Measurements from ENCODE around the gene TAOK2. TPM values are rescaled to one million over a fixed set of nuclear protein-coding genes. Genes with fewer than 3 reads are reported as not detected.

TAOK2 gene
- total RNA-seq, 2 donors from 2014 or later = 34.9 to 44.0 TPM

DNA sequence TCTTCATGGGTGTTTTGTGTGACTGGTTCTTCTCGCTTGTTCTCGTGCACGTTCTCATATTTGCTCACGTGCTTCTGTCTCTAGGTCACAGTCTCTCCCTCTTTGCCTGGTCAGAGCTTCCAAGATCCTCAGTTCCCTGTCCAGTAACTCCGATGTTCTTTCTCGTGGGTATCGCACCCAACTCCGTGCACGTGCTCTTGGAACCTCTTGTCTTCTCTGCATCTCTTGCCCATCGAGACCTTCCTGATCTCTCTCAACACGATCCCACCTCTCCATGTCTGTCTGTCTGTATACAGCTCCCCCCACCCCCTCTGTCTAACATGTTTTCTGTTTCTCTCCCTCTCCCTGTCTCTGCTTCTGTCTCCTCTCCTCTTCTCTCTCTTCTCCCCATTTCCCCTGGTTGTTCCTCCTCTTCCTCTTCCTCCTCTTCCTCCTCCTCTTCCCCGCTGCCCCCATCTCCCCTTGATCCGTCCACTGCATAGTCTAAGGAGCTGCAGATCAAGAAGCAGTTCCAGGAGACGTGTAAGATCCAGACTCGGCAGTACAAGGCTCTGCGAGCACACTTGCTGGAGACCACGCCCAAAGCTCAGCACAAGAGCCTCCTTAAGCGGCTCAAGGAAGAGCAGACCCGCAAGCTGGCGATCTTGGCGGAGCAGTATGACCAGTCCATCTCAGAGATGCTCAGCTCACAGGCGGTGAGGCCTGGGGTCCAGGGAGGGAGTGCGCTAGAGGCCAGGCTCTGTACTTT, 15.6 kb downstream of the TAOK2 start:
- no peak overlapping the region for H3K27ac Mint-ChIP-seq
- no peak overlapping the region for H3K4me3 Mint-ChIP-seq
- peaks cover 6% of the 10 kb centered on the region for H3K4me1 Mint-ChIP-seq
- H3K36me3 Mint-ChIP-seq (ENCODE audit: low read depth) = peaks cover 77% of the 10 kb centered on the region
- H3K9me3 Mint-ChIP-seq = no peaks in the 10 kb centered on the region
- H3K27me3 Mint-ChIP-seq = no peaks in the 10 kb centered on the region
- ATAC-seq (replicated peaks) = no peak

GRCh38 chr16:29990034-29990433, 16.4 kb downstream of the TAOK2 start:
- H3K4me3 Mint-ChIP-seq = no peak overlapping the region
- ATAC-seq (replicated peaks) = no peak
- H3K4me1 Mint-ChIP-seq = peaks cover 10% of the 10 kb centered on the region
- H3K27ac Mint-ChIP-seq = no peak overlapping the region
- H3K36me3 Mint-ChIP-seq (ENCODE audit: low read depth) = peaks cover 74% of the 10 kb centered on the region
- H3K9me3 Mint-ChIP-seq = no peaks in the 10 kb centered on the region
- H3K27me3 Mint-ChIP-seq = no peaks in the 10 kb centered on the region

DNA sequence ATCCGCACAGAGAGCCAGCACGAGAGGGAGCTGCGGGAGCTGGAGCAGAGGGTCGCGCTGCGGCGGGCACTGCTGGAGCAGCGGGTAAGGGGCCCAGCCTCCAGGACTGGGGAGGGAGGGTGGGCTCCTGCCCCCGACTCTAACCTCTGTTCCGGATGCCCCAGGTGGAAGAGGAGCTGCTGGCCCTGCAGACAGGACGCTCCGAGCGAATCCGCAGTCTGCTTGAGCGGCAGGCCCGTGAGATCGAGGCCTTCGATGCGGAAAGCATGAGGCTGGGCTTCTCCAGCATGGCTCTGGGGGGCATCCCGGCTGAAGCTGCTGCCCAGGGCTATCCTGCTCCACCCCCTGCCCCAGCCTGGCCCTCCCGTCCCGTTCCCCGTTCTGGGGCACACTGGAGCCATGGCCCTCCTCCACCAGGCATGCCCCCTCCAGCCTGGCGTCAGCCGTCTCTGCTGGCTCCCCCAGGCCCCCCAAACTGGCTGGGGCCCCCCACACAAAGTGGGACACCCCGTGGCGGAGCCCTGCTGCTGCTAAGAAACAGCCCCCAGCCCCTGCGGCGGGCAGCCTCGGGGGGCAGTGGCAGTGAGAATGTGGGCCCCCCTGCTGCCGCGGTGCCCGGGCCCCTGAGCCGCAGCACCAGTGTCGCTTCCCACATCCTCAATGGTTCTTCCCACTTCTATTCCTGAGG, 17.4 kb downstream of the TAOK2 start:
- peaks cover 74% of the 10 kb centered on the region for H3K36me3 Mint-ChIP-seq (ENCODE audit: low read depth)

DNA sequence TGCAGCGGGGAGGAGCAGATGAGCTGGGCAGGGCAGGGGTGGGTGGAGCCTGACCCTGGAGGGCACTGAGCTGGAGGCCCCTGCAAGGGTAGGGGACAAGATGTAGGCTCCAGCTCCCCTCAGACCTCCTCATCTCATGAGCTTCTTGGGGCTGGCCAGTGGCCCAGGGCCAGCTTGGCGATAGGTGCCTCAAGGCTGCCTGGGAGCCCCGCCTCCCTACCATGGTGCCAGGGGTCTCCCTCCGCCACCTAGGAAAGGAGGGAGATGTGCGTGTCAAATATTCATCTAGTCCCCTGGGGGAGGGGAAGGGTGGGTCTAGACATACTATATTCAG, 17.9 kb downstream of the TAOK2 start:
- H3K4me3 Mint-ChIP-seq = no peak overlapping the region
- H3K27me3 Mint-ChIP-seq = no peaks in the 10 kb centered on the region
- H3K9me3 Mint-ChIP-seq = no peaks in the 10 kb centered on the region
- H3K36me3 Mint-ChIP-seq (ENCODE audit: low read depth) = peaks cover 74% of the 10 kb centered on the region
- peaks cover 10% of the 10 kb centered on the region for H3K4me1 Mint-ChIP-seq
- no peak overlapping the region for H3K27ac Mint-ChIP-seq
- ATAC-seq (replicated peaks) = no peak

More for the DNA sequence above, 17.4 kb downstream of the TAOK2 start:
- no peak for ATAC-seq (replicated peaks)
- no peaks in the 10 kb centered on the region for H3K27me3 Mint-ChIP-seq
- H3K4me3 Mint-ChIP-seq = no peak overlapping the region
- peaks cover 10% of the 10 kb centered on the region for H3K4me1 Mint-ChIP-seq
- H3K9me3 Mint-ChIP-seq = no peaks in the 10 kb centered on the region
- no peak overlapping the region for H3K27ac Mint-ChIP-seq

- H3K27me3 Mint-ChIP-seq = no peaks in the 10 kb centered on the region
Measured at GRCh38 chr16:29992344-29992967, 18.8 kb downstream of the TAOK2 start.

GRCh38 chr16:29993191-29993902, 19.7 kb downstream of the TAOK2 start:
- ATAC-seq (replicated peaks) = no peak
- H3K4me3 Mint-ChIP-seq = peak overlapping the region; percentile 97
- H3K27me3 Mint-ChIP-seq = no peaks in the 10 kb centered on the region
- H3K36me3 Mint-ChIP-seq (ENCODE audit: low read depth) = peaks cover 81% of the 10 kb centered on the region
- H3K27ac Mint-ChIP-seq = peak overlapping the region; percentile 95
- peaks cover 15% of the 10 kb centered on the region for H3K4me1 Mint-ChIP-seq
- no peaks in the 10 kb centered on the region for H3K9me3 Mint-ChIP-seq

More at GRCh38 chr16:29992344-29992967, 18.8 kb downstream of the TAOK2 start:
- peaks cover 79% of the 10 kb centered on the region for H3K36me3 Mint-ChIP-seq (ENCODE audit: low read depth)
- no peak for ATAC-seq (replicated peaks)
- no peaks in the 10 kb centered on the region for H3K9me3 Mint-ChIP-seq
- H3K4me3 Mint-ChIP-seq = no peak overlapping the region
- peaks cover 15% of the 10 kb centered on the region for H3K4me1 Mint-ChIP-seq
- H3K27ac Mint-ChIP-seq = no peak overlapping the region

DNA sequence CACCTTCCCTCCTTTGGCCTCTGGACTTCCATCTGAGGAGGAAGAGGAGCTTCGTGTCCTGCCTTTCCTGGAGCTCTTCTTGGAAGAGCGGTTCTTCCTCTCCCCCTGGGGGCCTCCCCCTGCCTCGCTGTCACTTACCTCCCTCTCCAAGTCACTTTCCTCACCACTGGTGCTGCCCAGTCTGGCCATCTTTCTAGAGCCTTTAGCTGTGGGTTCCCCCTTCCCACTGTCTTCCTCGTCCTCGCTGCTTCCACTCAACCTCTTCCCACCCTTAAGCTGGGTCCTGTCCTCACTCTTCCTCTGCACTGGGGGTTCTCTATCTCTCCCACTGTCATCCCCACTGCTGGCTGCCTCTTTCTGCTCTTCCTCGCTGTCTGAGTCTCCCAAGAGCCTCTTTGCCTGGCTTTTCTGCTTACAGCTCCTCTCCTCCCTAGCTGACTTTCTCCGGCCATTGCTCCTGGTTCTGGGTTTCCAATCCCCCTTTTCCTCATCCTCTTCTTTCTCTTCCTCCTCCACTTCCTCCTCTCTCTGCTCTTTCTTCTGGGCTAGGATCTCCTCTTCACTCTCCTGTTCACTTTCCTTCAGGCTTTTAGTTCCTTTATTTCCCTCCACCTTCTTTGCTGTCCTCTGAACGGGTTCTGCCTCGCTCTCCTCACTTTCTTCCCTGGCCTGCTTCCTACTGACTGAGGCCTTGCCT, 20.4 kb downstream of the TAOK2 start:
- no peak for ATAC-seq (replicated peaks)

GRCh38 chr16:29994600-29995323, 21.1 kb downstream of the TAOK2 start:
- Mint-ChIP-seq H3K27me3 (no peaks in the 10 kb centered on the region), H3K4me3 (peak overlapping the region; percentile 97), H3K4me1 (peaks cover 24% of the 10 kb centered on the region), H3K9me3 (no peaks in the 10 kb centered on the region), H3K36me3 (ENCODE audit: low read depth) (peaks cover 81% of the 10 kb centered on the region), H3K27ac (peak overlapping the region; percentile 95)
- peak; percentile 38 for ATAC-seq (replicated peaks)

More for the DNA sequence above, 20.4 kb downstream of the TAOK2 start:
- H3K9me3 Mint-ChIP-seq = no peaks in the 10 kb centered on the region
- peak overlapping the region; percentile 95 for H3K27ac Mint-ChIP-seq
- no peaks in the 10 kb centered on the region for H3K27me3 Mint-ChIP-seq
- H3K4me3 Mint-ChIP-seq = peak overlapping the region; percentile 97
- peaks cover 16% of the 10 kb centered on the region for H3K4me1 Mint-ChIP-seq
- H3K36me3 Mint-ChIP-seq (ENCODE audit: low read depth) = peaks cover 81% of the 10 kb centered on the region

- Mint-ChIP-seq H3K9me3 (no peaks in the 10 kb centered on the region), H3K4me1 (peaks cover 24% of the 10 kb centered on the region), H3K4me3 (peak within 1 kb of the TSS; percentile 97), H3K27me3 (no peaks in the 10 kb centered on the region), H3K36me3 (ENCODE audit: low read depth) (peaks cover 81% of the 10 kb centered on the region), H3K27ac (peak within 1 kb of the TSS; percentile 95)
- peak; percentile 69 for ATAC-seq (replicated peaks)
Measured at GRCh38 chr16:29995324-29995910, 21.7 kb downstream of the TAOK2 start, which contains the start of gene HIRIP3. Gene HIRIP3, minus strand, starts transcription at chr16:29995617. Its CDS starts 12 bp downstream, at chr16:29995605.

DNA sequence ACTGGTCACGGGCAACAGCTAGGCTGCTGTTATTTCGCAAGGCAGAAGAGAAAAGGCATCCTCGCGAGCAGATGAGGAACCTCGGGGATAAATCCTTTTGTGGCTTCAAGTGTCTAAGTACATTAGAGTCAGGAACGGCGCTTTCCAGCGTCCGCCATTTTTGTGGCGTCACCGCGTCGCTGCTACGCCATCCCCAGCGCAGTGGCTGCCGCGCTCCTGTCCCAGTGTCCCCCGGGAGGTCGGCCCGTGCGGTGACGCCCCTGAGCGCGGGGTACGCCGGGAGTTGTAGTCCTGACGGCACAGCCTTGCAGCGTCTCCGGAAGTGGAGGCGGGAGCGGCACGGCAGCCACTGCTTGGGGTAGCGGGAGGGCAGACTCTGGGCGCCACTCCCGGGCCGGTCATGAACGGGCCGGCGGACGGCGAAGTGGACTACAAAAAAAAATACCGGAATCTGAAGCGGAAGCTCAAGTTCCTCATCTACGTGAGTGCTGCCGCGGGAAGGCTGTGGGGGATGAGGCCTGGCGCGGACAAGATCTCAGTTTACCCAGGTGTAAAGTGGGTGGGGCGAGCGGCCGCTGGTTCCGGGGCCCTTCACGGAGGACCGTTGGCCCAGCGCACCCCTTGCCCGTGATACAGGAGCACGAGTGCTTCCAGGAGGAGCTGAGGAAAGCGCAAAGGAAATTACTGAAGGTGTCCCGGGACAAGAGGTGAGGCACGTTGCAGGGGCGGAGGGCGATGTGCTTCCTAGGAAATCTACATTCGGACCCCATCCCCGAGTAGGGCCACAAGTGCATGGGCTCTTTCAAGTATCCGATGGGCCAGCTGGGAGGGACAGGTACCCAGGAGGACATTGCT, 22.5 kb downstream of the TAOK2 start, which contains the start of gene INO80E:
Gene INO80E, plus strand, starts transcription at position 331 of the 855 bp plus-strand sequence. Its CDS starts 70 bp downstream, at position 401.
- peaks cover 80% of the 10 kb centered on the region for H3K36me3 Mint-ChIP-seq (ENCODE audit: low read depth)
- H3K4me3 Mint-ChIP-seq = peak within 1 kb of the TSS; percentile 97
- peaks cover 24% of the 10 kb centered on the region for H3K4me1 Mint-ChIP-seq
- H3K27ac Mint-ChIP-seq = peak within 1 kb of the TSS; percentile 95
- H3K9me3 Mint-ChIP-seq = no peaks in the 10 kb centered on the region
- peak; percentile 99 for ATAC-seq (replicated peaks)
- H3K27me3 Mint-ChIP-seq = no peaks in the 10 kb centered on the region

- peaks cover 84% of the 10 kb centered on the region for H3K36me3 Mint-ChIP-seq (ENCODE audit: low read depth)
- peak overlapping the region; percentile 95 for H3K27ac Mint-ChIP-seq
- H3K4me3 Mint-ChIP-seq = peak overlapping the region; percentile 97
- H3K4me1 Mint-ChIP-seq = peaks cover 26% of the 10 kb centered on the region
- no peak for ATAC-seq (replicated peaks)
- H3K27me3 Mint-ChIP-seq = no peaks in the 10 kb centered on the region
- no peaks in the 10 kb centered on the region for H3K9me3 Mint-ChIP-seq
Measured at GRCh38 chr16:29996766-29997250, 23.1 kb downstream of the TAOK2 start.

DNA sequence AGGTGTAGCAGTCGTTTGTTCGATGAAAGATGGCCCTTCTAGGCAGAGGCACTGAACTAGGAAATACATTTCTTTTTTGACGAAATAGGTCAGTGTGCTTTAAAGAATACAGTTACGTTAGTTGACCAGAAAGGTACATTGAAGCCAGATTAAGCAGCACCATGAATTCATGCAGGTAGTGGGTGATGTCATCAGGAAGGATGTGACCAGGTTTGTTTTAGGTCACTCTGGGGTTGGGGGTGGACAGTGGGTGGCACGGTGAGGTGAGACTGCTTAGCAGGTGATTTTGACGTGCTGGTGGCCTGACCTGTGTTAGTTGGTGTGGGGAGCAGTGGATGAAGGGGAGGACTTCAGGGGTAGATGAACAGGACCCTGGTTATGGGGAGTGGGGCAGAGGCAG, 25.9 kb downstream of the TAOK2 start:
- Mint-ChIP-seq H3K9me3 (no peaks in the 10 kb centered on the region), H3K4me3 (no peak overlapping the region), H3K36me3 (ENCODE audit: low read depth) (peaks cover 81% of the 10 kb centered on the region), H3K27ac (peak overlapping the region; percentile 52), H3K4me1 (peaks cover 22% of the 10 kb centered on the region), H3K27me3 (no peaks in the 10 kb centered on the region)
- ATAC-seq (replicated peaks) = no peak

Data from activated T-helper 17 cell treated with anti-CD3 and anti-CD28 coated beads, Interleukin-2, amount 50 U/mL, for 72 hours (primary cell).